HG03457 (cell line): ENCODE measurements around the gene GLT8D2.

Source experiments
- ATAC-seq: cut with Tn5 transposase; IDR thresholded peaks from one replicate; pipeline ENCODE4 v1.9.1; 2021; ENCODE audit warnings: moderate number of reproducible peaks; ENCODE audit not compliant: unreplicated experiment

The GLT8D2 gene

DNA sequence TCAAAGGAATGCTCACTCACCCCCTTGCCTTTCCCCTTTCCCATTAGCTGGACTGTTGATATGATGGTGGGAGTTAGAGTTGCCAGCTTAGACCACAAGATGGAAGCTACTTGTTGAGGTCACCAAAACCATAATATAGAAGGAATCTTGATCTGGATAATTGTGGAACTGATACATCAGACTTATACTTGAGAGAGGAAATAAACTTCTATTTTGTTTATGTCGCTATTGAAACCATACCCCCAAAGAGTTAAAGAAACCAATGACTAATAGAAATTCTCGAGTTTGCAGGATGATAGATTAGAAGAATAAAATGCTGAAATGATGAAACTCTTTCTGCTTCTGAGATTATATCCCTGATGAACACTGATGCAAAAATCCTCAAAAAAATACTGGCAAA is 46.4 kb downstream of the GLT8D2 start:
- ATAC-seq, result no peak

DNA sequence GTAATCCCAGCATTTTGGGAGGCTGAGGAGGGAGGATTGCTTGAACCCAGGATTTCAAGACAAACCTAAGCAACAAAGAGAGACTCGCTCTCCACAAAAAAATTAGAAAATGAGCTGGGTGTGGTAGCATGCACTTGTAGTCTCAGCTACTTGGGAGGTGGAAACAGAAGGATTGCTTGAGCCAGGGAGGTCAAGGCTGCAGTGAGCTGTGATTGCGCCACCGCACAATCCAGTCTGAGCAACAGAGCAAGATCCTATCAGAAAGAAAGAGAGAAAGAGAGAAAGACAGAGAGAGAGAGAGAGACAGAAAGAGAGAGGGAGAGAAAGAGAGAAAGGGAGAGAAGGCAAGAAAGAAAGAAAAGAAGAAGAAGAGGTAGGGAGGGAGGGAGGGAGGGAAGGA is 47.3 kb downstream of the GLT8D2 start:
- no peak for ATAC-seq

DNA sequence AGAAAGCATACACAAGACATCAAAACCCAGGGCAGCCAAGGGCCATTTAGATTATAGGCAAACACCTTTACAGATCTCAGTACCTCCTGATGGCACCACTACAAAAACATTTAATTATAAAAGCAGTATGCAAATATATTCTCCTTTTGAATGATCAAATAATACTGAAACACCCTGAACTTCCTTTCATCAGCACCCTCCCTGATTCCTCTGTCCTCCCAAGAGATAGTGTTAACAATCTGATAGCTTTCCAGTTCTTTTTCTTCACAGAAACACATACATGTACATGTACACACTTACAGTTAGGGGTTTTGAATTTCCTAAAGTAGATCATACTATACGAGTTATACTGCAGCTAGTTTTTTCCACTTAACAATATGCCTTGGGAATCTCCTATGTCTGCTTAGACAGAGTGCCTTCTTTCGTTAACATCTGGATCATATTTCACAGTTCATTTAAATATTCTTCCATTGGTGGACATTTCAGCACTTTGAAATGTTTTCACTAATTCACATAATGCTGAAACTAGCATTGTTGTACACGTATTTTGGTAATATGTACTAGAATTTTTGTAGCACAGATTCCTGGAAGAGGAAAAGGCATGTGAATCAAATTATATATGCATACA is 49.1 kb downstream of the GLT8D2 start:
- ATAC-seq, result no peak

DNA sequence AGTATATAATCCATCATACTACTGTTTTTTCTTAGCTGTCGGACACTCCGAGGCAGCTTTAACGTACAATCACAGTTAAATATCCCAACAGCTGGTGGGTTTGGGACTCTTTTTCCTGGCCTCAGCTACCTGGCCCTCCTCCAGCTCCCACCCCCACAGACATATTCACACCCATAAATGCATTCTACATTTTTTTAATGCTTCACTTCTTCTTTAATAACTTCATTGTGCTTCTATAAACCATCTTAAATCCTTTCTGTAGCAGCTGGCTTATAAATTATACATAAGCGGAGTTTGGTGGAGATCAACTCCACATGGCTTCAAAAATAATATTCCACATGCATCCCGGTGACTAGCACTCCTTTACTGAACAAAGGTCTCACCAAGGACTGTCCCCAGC is 51.0 kb downstream of the GLT8D2 start:
- ATAC-seq, result no peak

DNA sequence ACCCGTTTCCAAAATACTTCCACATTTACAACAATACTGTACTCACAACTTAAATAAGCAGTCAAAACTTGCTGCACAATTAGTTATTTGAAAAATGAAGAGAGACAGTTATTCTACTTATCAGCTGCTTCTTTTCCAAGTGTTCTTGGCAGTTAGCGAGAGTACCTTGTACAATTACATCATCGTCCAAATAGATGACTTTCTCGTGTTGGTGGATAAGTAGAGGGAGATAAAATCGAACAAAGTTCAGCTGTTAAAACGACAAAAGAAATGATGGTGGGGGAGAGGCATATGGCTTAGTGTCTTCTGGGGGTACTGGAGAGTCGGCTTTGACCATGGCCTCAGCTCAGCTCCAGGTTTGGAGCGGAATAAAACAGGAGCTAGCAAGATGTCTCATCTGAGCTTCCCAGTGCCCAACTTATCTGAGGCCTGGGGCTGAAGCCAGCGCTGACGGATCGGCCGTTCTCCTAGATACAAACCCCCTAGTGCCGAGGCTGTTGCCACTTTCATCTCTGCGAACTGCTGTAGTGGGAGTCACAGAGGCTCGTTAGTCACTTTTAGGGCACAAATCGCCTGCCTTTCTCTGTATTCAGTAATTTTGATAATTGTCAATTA is 52.6 kb downstream of the GLT8D2 start:
- ATAC-seq, result no peak

DNA sequence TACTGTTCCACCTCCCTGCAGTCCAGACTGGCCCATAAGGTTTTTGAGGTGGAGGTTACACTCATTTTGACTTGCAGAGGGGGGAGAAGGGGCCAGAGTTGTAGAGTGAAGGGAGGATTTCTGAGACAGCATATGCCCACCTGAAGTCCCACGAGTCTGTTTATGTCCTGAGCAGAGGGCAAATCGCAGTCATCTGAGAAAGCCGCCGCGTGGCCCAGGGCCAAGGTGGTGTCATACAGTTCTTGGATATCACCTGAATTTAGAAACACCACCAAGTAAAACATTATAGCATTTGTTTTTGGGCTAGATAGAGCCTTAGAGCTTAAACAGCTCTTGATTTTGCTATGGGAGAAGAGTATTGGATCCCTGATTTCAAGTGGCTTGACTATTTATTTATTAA is 53.4 kb downstream of the GLT8D2 start:
- no peak for ATAC-seq

DNA sequence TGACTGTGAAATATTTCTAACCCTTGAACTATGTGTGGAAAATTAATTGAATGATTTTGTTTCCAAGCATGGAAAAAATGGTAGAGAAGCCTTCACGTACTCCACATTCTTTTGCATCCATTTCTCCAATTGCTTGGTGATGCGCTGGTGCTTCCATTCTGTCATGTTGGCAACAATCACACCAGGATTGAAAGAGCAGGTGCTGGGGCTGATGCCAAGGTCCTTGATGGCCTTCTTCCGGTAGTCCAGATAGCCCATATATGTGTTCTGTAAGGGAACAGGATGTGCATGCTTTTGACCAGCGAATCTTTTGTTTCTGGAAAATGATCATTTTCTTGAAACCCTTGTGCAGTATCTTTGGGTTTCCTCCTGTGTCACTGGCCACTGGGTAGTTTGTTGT is 55.8 kb downstream of the GLT8D2 start:
- no peak for ATAC-seq

DNA sequence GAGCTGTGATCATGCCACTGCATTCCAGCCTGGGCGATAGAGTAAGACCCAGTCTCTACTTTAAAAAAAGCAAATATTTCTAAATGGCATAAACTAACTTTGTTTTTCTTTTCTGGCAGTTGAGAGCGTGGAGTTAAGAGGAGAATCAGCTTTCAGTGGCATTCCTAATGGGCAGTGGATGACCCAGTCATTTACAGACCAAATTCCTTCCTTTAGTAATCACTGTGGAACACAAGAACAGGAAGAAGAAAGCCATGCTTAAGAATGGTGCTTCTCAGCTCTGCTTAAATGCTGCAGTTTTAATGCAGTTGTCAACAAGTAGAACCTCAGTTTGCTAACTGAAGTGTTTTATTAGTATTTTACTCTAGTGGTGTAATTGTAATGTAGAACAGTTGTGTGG is 63.2 kb downstream of the GLT8D2 start:
- ATAC-seq, result no peak

DNA sequence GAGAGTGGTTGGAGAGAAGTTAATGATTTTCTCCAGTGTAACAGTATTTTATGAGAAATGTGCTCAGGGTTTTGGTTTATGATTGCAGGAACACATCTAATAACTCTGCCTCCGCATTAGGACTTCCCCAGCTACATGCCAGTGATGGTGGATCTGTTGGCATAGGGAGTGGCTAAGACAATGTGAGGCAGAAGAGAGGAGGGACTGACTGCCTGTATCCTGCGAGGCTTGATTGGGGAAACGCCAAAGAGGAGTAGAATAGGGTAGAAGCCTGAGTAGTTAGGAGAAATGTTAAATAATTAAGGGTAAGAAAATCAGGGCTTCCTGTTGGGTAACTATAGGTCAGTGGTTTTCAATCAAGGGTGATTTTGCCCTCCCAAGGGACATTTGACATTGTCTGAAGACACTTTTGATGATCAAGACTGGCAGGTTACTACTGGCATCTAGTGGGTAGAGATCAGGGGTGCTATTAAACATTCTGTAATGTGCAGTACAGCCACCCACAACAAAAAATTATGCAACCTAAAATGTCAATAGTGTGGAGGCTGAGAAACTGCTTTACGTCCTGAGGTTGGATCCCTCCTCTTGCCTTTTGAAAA is 71.5 kb downstream of the GLT8D2 start:
- ATAC-seq, result no peak

DNA sequence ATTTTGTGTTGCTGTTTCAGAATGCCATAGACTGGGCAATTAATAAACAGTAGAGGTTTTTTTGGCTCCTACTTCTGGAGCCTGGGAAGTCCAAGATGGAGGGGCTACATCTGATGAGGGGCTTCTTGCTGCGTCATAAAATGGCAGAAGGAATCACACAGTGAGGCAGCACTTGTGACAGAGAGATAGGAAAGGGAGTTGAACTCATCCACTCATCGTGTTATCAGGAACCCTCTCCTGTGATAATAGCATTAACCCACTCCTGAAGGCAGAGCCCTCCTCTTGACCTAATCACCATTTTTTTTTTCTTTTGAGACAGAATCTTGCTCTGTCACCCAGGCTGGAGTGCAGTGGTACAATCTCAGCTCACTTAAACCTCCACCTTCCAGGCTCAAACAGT is 74.6 kb downstream of the GLT8D2 start:
- no peak for ATAC-seq

DNA sequence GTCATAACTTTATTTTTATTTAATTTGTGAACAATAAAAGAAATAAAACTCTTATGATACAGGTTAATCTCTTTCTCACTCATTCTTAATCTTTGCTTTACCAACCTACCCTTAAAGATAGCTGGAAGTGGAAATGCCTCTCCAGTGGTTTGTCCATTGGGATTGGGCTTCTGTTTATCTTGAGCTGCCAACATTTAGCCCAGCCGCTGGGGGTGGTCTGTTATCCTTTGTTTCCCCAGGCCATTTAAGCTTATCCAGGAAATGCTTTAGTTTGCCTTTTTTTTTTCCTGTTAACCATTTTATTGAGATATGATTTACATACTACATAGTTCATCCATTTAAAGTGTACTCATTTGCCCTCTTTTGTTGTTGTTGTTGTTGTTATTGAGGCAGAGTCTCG is 76.1 kb downstream of the GLT8D2 start:
- no peak for ATAC-seq

DNA sequence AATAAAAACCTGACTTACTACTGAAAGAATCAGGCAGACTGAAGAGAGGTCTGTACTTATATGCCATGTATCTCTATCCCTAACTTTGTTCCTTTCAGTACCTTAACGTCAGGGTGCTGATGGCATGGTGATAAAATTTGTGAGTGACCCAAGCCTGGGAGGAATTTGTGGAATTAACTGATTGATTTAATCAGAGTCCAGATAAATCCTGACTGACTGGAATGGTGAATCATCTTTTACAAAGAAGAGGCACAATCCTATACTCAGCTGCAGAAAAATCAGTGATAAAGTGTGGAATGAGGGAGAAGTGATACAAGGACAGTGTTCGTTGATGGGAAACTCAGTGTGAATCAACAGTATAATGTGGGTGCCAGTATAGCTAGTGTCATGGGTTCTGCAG is 80.6 kb downstream of the GLT8D2 start:
- no peak for ATAC-seq

DNA sequence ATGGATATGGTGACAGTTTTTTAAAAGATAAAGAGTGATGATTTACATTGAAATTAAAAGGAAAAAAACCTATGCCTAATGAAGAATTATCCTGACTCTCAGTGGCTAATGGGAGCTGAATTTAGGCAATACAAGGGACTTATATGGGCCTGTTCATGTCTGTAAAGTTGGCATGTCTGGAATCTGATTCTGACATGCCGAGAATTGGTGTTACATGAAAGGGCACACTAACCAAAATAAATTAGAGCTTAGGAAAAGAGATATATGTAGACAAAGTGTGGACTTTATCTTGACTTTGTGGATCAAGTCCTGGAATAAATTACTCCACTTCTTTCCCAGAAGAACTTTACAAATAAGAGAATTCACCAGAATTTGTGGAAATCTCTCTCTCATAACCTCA is 83.3 kb downstream of the GLT8D2 start:
- ATAC-seq, result no peak

DNA sequence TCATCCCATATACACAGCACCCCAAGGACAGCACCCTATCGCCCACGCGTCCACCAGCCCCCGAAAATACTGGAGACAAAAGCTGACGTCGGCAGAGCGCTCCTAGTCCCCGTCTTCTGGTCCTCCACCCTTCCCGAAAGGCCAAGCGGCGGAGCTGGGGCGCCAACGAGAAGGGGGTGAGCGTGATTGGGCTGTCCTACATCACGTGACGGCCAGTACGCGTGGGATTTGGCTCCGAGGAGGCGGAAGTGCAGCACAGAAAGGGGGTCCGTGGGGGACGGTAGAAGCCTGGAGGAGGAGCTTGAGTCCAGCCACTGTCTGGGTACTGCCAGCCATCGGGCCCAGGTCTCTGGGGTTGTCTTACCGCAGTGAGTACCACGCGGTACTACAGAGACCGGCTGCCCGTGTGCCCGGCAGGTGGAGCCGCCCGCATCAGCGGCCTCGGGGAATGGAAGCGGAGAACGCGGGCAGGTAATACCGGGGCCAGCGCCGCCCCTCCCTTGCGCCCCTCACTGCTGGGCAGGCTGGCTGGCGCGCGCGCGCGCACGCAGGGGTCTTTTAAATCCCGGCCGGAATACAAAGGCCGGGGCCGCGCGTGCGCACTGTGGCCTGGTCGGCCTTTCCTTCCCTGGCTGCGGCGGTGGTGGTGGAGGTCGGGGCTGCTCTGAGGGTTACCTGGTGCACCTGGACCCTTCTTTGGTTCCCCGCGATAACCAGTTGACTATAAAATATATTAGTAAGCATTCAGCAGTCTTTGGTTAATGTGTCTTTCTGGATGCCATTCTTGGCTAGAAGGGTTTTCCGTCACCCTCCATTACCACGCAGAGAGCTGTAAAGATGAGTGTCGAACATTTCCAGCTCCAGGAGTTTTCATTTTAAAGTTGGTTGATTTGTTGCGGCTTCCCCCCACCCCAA is 84.1 kb downstream of the GLT8D2 start, which contains the start of gene TDG:
Gene TDG, plus strand, starts transcription at position 283 of the 915 bp plus-strand sequence. Its CDS starts 166 bp downstream, at position 449.
- ATAC-seq, result peak; percentile 82

DNA sequence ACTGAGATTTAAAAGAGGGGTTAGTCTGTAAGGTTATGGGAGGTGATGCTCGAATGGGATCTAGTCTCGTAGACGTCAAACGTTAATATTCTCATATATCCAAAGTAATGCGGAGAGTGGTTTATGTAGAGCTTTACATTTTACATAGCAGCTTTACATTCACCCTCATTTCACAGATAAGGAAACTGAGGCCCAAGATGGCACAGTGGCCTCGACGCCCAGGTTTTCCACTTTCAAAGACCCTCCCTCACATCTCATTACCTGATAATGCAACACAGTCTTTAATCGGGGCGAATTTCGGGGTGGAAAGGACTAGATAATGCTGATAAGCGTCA is 84.8 kb downstream of the GLT8D2 start:
- no peak for ATAC-seq

DNA sequence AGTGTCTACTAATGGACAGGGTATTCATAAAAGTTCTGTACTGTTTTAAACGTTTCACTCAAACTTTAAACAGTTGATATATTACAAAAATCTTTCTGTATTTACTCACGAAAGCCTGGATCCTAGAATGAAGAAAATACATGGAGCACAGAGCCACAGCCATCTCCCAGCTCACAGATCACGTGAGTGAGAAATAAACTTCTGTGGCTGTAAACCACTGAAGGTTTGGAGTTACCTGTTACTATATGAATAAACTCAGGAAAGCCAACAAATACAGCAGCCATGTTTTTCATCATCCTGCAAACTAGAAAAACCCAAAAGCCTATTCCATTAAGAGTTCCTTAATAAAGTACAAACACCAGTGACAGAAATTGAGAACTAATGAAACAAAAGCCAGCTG is 85.2 kb downstream of the GLT8D2 start:
- no peak for ATAC-seq

DNA sequence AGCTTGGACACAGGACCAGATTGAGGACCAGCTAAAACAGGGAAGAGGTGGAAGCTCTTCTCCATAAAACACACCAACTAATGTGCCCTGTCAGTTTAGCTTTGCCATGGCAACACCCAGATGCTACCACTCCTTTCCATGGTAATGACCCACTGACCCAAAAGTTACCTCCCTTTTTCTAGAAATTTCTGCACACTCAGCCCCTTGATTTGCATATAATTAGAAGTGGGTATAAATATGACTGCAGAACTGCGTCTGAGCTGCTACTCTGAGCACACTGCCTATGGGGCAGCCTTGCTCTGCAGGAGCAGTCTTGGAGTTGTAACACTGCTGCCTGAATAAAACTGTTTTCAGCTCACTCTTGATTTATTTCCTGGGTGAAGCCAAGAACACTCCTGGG is 87.5 kb downstream of the GLT8D2 start:
- ATAC-seq, result no peak

DNA sequence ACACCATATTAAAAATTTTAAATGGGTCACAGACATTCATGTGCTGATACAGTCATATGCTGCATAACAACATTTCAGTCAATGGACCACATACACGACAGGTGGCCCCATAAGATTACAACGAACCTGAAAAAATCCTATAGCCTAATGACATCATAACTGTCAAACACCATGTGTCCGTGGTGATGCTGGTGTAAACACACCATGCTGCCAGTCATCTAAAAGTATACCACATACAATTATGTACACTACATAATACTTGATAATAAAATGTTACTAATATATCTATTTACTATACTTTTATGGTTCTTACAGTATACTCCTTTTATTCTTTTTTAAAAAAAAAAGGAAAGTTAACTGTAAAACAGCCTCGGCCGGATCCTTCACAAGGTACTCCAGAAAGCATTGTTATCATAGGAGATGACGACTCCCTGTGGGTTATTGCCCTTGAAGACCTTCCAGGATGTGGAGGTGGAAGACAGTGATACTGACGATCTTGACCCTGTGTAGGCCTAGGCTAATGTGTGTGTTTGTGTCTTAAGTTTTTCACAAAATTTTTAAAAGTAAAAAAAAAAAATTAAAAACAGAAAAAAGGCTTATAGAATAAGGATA is 89.3 kb downstream of the GLT8D2 start:
- no peak for ATAC-seq

DNA sequence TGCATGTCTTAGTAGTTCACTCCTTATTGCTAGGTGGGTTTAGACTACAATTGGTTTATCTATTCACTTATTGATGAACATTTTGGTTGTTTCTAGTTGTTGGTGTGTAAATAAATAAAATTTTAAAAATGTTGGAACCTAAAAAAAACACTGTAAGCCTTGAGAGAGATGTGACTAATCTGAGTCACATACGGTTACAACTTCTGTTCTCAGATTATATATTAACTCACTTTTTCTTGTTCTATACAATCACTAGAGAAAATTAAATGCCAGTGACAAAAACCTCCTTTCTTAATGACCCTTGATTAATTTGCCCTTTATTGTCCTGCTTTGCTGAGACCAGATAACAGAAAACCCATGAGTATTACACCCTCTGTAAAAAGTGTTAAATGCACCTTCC is 91.4 kb downstream of the GLT8D2 start:
- ATAC-seq, result no peak

DNA sequence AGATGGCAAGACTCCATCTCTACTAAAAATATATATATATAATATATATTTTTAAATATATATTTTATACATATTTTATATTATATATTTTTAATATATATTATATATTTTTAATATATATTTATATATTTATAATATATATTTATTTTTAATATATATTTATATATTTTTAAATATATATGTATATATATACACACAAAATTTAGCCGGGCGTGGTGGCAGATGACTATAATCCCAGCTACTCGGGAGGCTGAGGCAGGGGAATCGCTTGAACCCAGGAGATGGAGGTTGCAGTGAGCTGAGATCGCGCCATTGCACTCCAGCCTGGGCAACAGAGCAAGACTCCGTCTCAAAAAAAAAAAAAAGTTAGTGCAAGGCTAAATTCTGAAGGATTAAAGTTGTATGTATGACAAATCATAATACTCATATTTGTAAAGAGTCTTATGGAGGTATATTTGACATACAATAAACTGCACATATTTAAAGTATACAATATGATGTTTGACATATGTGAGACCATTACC is 92.1 kb downstream of the GLT8D2 start:
- ATAC-seq, result no peak

DNA sequence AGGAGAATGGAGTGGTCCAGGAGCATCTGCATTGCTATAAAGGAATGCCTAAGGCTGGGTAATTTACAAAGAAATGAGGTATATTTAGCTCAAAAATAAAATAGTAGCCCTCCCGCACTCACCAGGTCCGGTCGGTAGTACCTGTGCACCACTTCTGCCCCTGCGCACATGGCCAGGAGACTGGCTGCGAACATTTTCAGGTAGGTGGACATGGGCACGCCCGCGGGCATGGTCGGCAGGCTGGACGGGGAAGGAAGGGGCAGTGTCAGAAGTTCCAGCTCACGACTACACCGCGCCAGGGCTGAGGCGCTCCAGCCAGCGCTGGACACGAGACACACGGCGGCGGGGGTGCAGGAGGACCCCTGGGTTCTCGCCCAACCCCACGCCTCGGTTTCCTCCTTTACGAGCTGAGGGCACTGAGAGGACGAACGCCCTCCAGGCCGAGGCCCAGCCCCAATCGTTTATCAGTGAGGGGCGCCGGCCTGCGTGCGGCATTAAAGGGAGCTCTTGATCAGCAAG is 93.4 kb downstream of the GLT8D2 start:
- peak; percentile 21 for ATAC-seq
